ENCODE measurements around the gene HOXC4.
"Not testable (repeated sequence)": the region's sequence is repeated elsewhere in the genome, so short reads cannot be mapped to it uniquely, and the experiment has no call there.

DNA sequence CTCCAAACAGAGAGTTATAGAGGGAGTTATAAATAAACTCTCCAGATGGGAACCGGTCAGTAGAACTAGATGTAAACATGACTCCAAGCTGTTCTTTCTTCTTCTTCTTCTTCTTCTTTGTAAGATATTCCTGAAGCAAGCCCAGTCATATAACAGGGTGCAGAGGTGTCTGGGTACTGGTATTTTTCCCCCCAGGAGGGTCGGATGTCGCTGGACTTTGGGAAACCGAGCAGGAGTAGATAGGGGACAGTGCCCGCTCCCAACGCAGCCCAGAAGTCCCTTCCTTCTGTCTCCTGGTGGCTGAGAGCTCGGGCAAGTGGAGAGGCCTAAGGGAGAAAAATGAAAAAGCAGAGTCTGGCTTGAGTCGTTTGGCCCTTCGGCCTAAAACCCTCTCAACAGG is 25.5 kb downstream of the HOXC4 start:
- TF ChIP-seq, protein P1, sequence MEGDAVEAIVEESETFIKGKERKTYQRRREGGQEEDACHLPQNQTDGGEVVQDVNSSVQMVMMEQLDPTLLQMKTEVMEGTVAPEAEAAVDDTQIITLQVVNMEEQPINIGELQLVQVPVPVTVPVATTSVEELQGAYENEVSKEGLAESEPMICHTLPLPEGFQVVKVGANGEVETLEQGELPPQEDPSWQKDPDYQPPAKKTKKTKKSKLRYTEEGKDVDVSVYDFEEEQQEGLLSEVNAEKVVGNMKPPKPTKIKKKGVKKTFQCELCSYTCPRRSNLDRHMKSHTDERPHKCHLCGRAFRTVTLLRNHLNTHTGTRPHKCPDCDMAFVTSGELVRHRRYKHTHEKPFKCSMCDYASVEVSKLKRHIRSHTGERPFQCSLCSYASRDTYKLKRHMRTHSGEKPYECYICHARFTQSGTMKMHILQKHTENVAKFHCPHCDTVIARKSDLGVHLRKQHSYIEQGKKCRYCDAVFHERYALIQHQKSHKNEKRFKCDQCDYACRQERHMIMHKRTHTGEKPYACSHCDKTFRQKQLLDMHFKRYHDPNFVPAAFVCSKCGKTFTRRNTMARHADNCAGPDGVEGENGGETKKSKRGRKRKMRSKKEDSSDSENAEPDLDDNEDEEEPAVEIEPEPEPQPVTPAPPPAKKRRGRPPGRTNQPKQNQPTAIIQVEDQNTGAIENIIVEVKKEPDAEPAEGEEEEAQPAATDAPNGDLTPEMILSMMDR (conservative IDR thresholded peaks at IDR 0.05): not testable (repeated sequence)
- TF ChIP-seq ZFX (IDR thresholded peaks at IDR 0.05): not testable (repeated sequence)
